ENCODE results near the gene AACS. TPM values are rescaled to one million over a fixed set of nuclear protein-coding genes. Genes with fewer than 3 reads are reported as not detected.
A peak's percentile ranks its signal among the peaks of the same experiment; 100 is the strongest.

Gene AACS
- total and polyA plus RNA-seq, 2 of the 13 experiments (the other 11 are each of a cell fraction or from before 2014, with no cell fraction given) = 23.3 to 28.8 TPM

DNA sequence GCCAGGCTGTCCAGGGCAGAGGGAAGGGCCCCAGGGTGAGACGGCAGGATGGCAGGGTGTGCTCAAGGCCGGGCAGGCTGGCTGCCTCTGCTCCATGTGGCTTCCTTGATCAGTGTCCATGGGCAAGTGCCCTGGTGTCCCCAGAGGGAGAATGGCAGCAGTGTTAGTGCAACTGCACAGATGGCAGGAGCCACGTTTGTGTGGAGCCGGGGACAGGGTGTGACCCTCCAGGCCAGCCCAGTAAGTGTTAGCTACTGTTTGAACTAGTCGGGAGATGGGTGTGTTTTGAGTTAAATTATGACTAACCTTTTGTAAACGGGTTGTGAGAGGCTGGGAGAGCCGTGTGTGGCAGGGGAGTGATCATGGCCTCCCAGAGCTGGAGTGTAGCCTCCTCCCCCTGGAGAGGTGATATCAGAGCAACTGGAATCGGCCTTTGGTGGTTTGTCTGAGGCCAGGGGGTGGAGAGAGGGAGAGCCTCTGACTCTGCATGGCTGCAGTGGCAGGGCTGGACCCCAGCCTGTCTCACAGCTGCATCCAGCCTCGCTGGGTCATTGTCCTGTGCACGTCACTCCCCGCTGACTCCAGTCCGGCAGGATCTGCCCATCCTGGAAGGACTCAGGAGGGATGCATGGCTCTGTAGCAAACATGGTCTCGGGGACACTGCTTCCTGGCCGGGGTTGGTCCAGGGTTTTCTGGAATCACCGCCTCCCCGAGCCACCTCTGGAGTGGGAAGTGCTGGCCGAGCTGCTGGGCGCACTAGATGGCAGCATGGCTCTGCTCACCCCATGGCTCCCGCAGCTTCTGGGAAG, 27.8 kb downstream of the AACS start (continued):
- TF ChIP-seq, protein P1, sequence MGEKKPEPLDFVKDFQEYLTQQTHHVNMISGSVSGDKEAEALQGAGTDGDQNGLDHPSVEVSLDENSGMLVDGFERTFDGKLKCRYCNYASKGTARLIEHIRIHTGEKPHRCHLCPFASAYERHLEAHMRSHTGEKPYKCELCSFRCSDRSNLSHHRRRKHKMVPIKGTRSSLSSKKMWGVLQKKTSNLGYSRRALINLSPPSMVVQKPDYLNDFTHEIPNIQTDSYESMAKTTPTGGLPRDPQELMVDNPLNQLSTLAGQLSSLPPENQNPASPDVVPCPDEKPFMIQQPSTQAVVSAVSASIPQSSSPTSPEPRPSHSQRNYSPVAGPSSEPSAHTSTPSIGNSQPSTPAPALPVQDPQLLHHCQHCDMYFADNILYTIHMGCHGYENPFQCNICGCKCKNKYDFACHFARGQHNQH (CRISPR knock-in tag; IDR thresholded peaks at IDR 0.05) = no peak
- TF ChIP-seq ZNF75D (CRISPR knock-in tag; IDR thresholded peaks at IDR 0.05; ENCODE audit: borderline replicate concordance) = no peak
- TF ChIP-seq, protein P2, sequence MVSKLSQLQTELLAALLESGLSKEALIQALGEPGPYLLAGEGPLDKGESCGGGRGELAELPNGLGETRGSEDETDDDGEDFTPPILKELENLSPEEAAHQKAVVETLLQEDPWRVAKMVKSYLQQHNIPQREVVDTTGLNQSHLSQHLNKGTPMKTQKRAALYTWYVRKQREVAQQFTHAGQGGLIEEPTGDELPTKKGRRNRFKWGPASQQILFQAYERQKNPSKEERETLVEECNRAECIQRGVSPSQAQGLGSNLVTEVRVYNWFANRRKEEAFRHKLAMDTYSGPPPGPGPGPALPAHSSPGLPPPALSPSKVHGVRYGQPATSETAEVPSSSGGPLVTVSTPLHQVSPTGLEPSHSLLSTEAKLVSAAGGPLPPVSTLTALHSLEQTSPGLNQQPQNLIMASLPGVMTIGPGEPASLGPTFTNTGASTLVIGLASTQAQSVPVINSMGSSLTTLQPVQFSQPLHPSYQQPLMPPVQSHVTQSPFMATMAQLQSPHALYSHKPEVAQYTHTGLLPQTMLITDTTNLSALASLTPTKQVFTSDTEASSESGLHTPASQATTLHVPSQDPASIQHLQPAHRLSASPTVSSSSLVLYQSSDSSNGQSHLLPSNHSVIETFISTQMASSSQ (IDR thresholded peaks at IDR 0.05; ENCODE audit: low read depth) = peak; percentile 74
- TF ChIP-seq, protein P2 (CRISPR knock-in tag; IDR thresholded peaks at IDR 0.05; ENCODE audit: borderline replicate concordance) = peak; percentile 87; the same call in 1 of the 2 replicates
- TF ChIP-seq ZNF468 (CRISPR knock-in tag; IDR thresholded peaks at IDR 0.05) = no peak
- no peak for TF ChIP-seq ELF4 (CRISPR knock-in tag; IDR thresholded peaks at IDR 0.05; ENCODE audit: borderline replicate concordance)
- 0 out of 2 replicates have a peak, but pooled peaks have one; percentile 18 for TF ChIP-seq CEBPG (CRISPR knock-in tag; IDR thresholded peaks at IDR 0.05)
- 0 out of 2 replicates have a peak, but pooled peaks have one; percentile 45 for TF ChIP-seq SRY (CRISPR knock-in tag; IDR thresholded peaks at IDR 0.05)
- 0 out of 2 replicates have a peak, but pooled peaks have one; percentile 14 for TF ChIP-seq RNF2 (conservative IDR thresholded peaks at IDR 0.05; ENCODE audit: low read depth)
- TF ChIP-seq ZNF746 (CRISPR knock-in tag; IDR thresholded peaks at IDR 0.05) = no peak
- peak; percentile 79; the same call in 1 of the 2 replicates for TF ChIP-seq ZBTB20 (CRISPR knock-in tag; IDR thresholded peaks at IDR 0.05; ENCODE audit: borderline replicate concordance, low read depth)
- TF ChIP-seq, protein P3, sequence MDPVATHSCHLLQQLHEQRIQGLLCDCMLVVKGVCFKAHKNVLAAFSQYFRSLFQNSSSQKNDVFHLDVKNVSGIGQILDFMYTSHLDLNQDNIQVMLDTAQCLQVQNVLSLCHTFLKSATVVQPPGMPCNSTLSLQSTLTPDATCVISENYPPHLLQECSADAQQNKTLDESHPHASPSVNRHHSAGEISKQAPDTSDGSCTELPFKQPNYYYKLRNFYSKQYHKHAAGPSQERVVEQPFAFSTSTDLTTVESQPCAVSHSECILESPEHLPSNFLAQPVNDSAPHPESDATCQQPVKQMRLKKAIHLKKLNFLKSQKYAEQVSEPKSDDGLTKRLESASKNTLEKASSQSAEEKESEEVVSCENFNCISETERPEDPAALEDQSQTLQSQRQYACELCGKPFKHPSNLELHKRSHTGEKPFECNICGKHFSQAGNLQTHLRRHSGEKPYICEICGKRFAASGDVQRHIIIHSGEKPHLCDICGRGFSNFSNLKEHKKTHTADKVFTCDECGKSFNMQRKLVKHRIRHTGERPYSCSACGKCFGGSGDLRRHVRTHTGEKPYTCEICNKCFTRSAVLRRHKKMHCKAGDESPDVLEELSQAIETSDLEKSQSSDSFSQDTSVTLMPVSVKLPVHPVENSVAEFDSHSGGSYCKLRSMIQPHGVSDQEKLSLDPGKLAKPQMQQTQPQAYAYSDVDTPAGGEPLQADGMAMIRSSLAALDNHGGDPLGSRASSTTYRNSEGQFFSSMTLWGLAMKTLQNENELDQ (CRISPR knock-in tag; IDR thresholded peaks at IDR 0.05; ENCODE audit: borderline replicate concordance) = 0 out of 2 replicates have a peak, but pooled peaks have one; percentile 20
- TF ChIP-seq ZNF350 (CRISPR knock-in tag; IDR thresholded peaks at IDR 0.05; ENCODE audit: borderline replicate concordance, low read depth) = peak; percentile 81; the same call in 1 of the 2 replicates
- TF ChIP-seq ZNF556 (CRISPR knock-in tag; IDR thresholded peaks at IDR 0.05; ENCODE audit: borderline replicate concordance) = peak; percentile 42; the same call in 1 of the 2 replicates
- TF ChIP-seq, protein P4, sequence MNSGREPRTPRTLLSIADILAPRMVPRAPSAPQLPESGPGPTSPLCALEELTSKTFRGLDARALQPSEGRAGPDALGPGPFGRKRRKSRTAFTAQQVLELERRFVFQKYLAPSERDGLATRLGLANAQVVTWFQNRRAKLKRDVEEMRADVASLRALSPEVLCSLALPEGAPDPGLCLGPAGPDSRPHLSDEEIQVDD (CRISPR knock-in tag; IDR thresholded peaks at IDR 0.05; ENCODE audit: borderline replicate concordance) = no peak; the same call in 1 of the 2 replicates
- TF ChIP-seq MED1 (CRISPR knock-in tag; IDR thresholded peaks at IDR 0.05) = peak; percentile 61; the same call in 1 of the 2 replicates
- peak; percentile 23 for TF ChIP-seq CBX1 (IDR thresholded peaks at IDR 0.05; ENCODE audit: low read depth)
- TF ChIP-seq SCMH1 (CRISPR knock-in tag; IDR thresholded peaks at IDR 0.05; ENCODE audit: borderline replicate concordance) = no peak
- TF ChIP-seq KMT2A (CRISPR knock-in tag; IDR thresholded peaks at IDR 0.05) = no peak
- peak; percentile 66; the same call in 1 of the 2 replicates for TF ChIP-seq POLR2G (IDR thresholded peaks at IDR 0.05; ENCODE audit: low read depth, low read length)
- no peak; the same call in 1 of the 2 replicates for TF ChIP-seq ZZZ3 (CRISPR knock-in tag; IDR thresholded peaks at IDR 0.05; ENCODE audit: borderline replicate concordance)
